Parathyroid adenoma (tissue), 2 donors: ENCODE data around the gene KCMF1.

ENCODE experiments used
- H2AFZ ChIP-seq: fragments of 300-600 bp; sonication (generic); one replicate; pipeline ENCODE4 v1.7.0; 2017; ENCODE audit warnings: antibody characterized with exemption, mild to moderate bottlenecking
- H3K27ac ChIP-seq: fragments of 300-600 bp; sonication (generic); one replicate; pipeline ENCODE4 v1.7.0; 2017
- H3K27me3 ChIP-seq: fragments of 300-600 bp; sonication (generic); one replicate; pipeline ENCODE4 v1.7.0; 2017; ENCODE audit warnings: low read length; ENCODE audit not compliant: control insufficient read depth, insufficient read depth
- H3K36me3 ChIP-seq: fragments of 300-600 bp; sonication (generic); one replicate; pipeline ENCODE4 v1.7.0; 2017; ENCODE audit warnings: low read length; ENCODE audit not compliant: control insufficient read depth, insufficient read depth
- H3K4me1 ChIP-seq: fragments of 300-600 bp; sonication (generic); one replicate; pipeline ENCODE4 v1.7.0; 2017; ENCODE audit warnings: control low read depth
- H3K4me2 ChIP-seq: fragments of 300-600 bp; sonication (generic); one replicate; pipeline ENCODE4 v1.7.0; 2017; ENCODE audit warnings: low read length
- H3K4me3 ChIP-seq: fragments of 300-600 bp; sonication (generic); one replicate; pipeline ENCODE4 v1.7.0; 2017; ENCODE audit warnings: low read depth, low read length
- H3K79me2 ChIP-seq: fragments of 300-600 bp; sonication (generic); one replicate; pipeline ENCODE4 v1.7.0; 2017; ENCODE audit warnings: control low read depth
- H3K9ac ChIP-seq: fragments of 300-600 bp; sonication (generic); one replicate; pipeline ENCODE4 v1.7.0; 2017; ENCODE audit warnings: mild to moderate bottlenecking
- H3K9me3 ChIP-seq: fragments of 300-600 bp; sonication (generic); one replicate; pipeline ENCODE4 v1.7.0; 2017; ENCODE audit warnings: low read length; ENCODE audit not compliant: control insufficient read depth
- CTCF ChIP-seq: fragments of 300-600 bp; sonication (generic); IDR thresholded peaks from one replicate; pipeline ENCODE4 v1.7.0; 2017; ENCODE audit warnings: antibody characterized with exemption, mild to moderate bottlenecking
- donor health status: primary hyperparathyroidism.

The KCMF1 gene

GRCh38 chr2:85066006-85066740 lies 95.2 kb downstream of the KCMF1 start:
- Histone ChIP-seq H3K4me1 (no peaks in the 10 kb centered on the region), H3K9ac (no peak overlapping the region), H3K9me3 (no peaks in the 10 kb centered on the region), H3K4me3 (no peak overlapping the region), H3K36me3 (no peaks in the 10 kb centered on the region), H3K27me3 (no peaks in the 10 kb centered on the region), H2AFZ (peak overlapping the region; percentile 72), H3K79me2 (no peaks in the 10 kb centered on the region), H3K27ac (no peak overlapping the region), H3K4me2 (no peak overlapping the region)
- no peak for TF ChIP-seq CTCF

- H3K9me3 ChIP-seq, result no peaks in the 10 kb centered on the region
- no peak overlapping the region for H3K9ac ChIP-seq
- peak overlapping the region; percentile 51 for H3K4me2 ChIP-seq
- H3K27me3 ChIP-seq, result no peaks in the 10 kb centered on the region
- no peak overlapping the region for H3K4me3 ChIP-seq
- H2AFZ ChIP-seq, result peak overlapping the region; percentile 72
- TF ChIP-seq CTCF, result peak; percentile 85
- H3K27ac ChIP-seq, result no peak overlapping the region
- H3K36me3 ChIP-seq, result no peaks in the 10 kb centered on the region
- H3K4me1 ChIP-seq, result no peaks in the 10 kb centered on the region
- H3K79me2 ChIP-seq, result no peaks in the 10 kb centered on the region
Observed at GRCh38 chr2:85066874-85067351, 96.0 kb downstream of the KCMF1 start.

GRCh38 chr2:85071096-85071495 lies 100.1 kb downstream of the KCMF1 start:
- no peaks in the 10 kb centered on the region for H3K79me2 ChIP-seq
- no peak for TF ChIP-seq CTCF
- no peaks in the 10 kb centered on the region for H3K27me3 ChIP-seq
- H3K9me3 ChIP-seq, result no peaks in the 10 kb centered on the region
- H3K27ac ChIP-seq, result no peak overlapping the region
- H3K4me3 ChIP-seq, result no peak overlapping the region
- H3K9ac ChIP-seq, result no peak overlapping the region
- H3K4me1 ChIP-seq, result no peaks in the 10 kb centered on the region
- no peak overlapping the region for H2AFZ ChIP-seq
- H3K36me3 ChIP-seq, result no peaks in the 10 kb centered on the region
- H3K4me2 ChIP-seq, result no peak overlapping the region

GRCh38 chr2:85073033-85073432 lies 102.1 kb downstream of the KCMF1 start:
- no peak overlapping the region for H3K27ac ChIP-seq
- H3K27me3 ChIP-seq, result no peaks in the 10 kb centered on the region
- TF ChIP-seq CTCF, result no peak
- no peak overlapping the region for H3K9ac ChIP-seq
- H3K4me3 ChIP-seq, result no peak overlapping the region
- H3K36me3 ChIP-seq, result no peaks in the 10 kb centered on the region
- no peak overlapping the region for H2AFZ ChIP-seq
- H3K4me1 ChIP-seq, result no peaks in the 10 kb centered on the region
- no peaks in the 10 kb centered on the region for H3K9me3 ChIP-seq
- no peaks in the 10 kb centered on the region for H3K79me2 ChIP-seq
- H3K4me2 ChIP-seq, result no peak overlapping the region
